ENCODE data around the gene SDCCAG8.

SDCCAG8 gene

GRCh38 chr1:243457363-243457982, 201.6 kb downstream of the SDCCAG8 start:
- H3K4me3 ChIP-seq (ENCODE audit: low read length) = no peak overlapping the region
- no peak overlapping the region for H2AFZ ChIP-seq (ENCODE audit: low read depth, low read length)
- H3K27me3 ChIP-seq (ENCODE audit: insufficient read depth, low read length) = no peaks in the 10 kb centered on the region
- H3K9me3 ChIP-seq (ENCODE audit: low read length) = no peaks in the 10 kb centered on the region
- peaks cover 14% of the 10 kb centered on the region for H3K4me1 ChIP-seq (ENCODE audit: insufficient read depth, low read length)
- H3K36me3 ChIP-seq (ENCODE audit: insufficient read depth, low read length) = no peaks in the 10 kb centered on the region

- H3K9me3 ChIP-seq (ENCODE audit: low read length) = no peaks in the 10 kb centered on the region
- H2AFZ ChIP-seq (ENCODE audit: low read depth, low read length) = no peak overlapping the region
- H3K27me3 ChIP-seq (ENCODE audit: insufficient read depth, low read length) = no peaks in the 10 kb centered on the region
- H3K4me1 ChIP-seq (ENCODE audit: insufficient read depth, low read length) = peaks cover 14% of the 10 kb centered on the region
- no peaks in the 10 kb centered on the region for H3K36me3 ChIP-seq (ENCODE audit: insufficient read depth, low read length)
- H3K4me3 ChIP-seq (ENCODE audit: low read length) = no peak overlapping the region
Measured at GRCh38 chr1:243459059-243459458, 203.2 kb downstream of the SDCCAG8 start.

- no peaks in the 10 kb centered on the region for H3K27me3 ChIP-seq (ENCODE audit: insufficient read depth, low read length)
- peaks cover 2% of the 10 kb centered on the region for H3K4me1 ChIP-seq (ENCODE audit: insufficient read depth, low read length)
- H2AFZ ChIP-seq (ENCODE audit: low read depth, low read length) = no peak overlapping the region
- no peak overlapping the region for H3K4me3 ChIP-seq (ENCODE audit: low read length)
- no peaks in the 10 kb centered on the region for H3K9me3 ChIP-seq (ENCODE audit: low read length)
- no peaks in the 10 kb centered on the region for H3K36me3 ChIP-seq (ENCODE audit: insufficient read depth, low read length)
Measured at GRCh38 chr1:243461700-243462099, 205.9 kb downstream of the SDCCAG8 start.

GRCh38 chr1:243462929-243463697, 207.3 kb downstream of the SDCCAG8 start:
- no peaks in the 10 kb centered on the region for H3K4me1 ChIP-seq (ENCODE audit: insufficient read depth, low read length)
- no peaks in the 10 kb centered on the region for H3K36me3 ChIP-seq (ENCODE audit: insufficient read depth, low read length)
- no peak overlapping the region for H3K4me3 ChIP-seq (ENCODE audit: low read length)
- no peaks in the 10 kb centered on the region for H3K27me3 ChIP-seq (ENCODE audit: insufficient read depth, low read length)
- H3K9me3 ChIP-seq (ENCODE audit: low read length) = no peaks in the 10 kb centered on the region
- no peak overlapping the region for H2AFZ ChIP-seq (ENCODE audit: low read depth, low read length)

- Histone ChIP-seq H2AFZ (ENCODE audit: low read depth, low read length) (no peak overlapping the region), H3K4me1 (ENCODE audit: insufficient read depth, low read length) (peaks cover 10% of the 10 kb centered on the region), H3K9me3 (ENCODE audit: low read length) (no peaks in the 10 kb centered on the region), H3K36me3 (ENCODE audit: insufficient read depth, low read length) (no peaks in the 10 kb centered on the region), H3K27me3 (ENCODE audit: insufficient read depth, low read length) (no peaks in the 10 kb centered on the region), H3K4me3 (ENCODE audit: low read length) (no peak overlapping the region)
Measured at GRCh38 chr1:243465081-243465480, 209.2 kb downstream of the SDCCAG8 start.

GRCh38 chr1:243465738-243466137, 209.9 kb downstream of the SDCCAG8 start:
- no peaks in the 10 kb centered on the region for H3K27me3 ChIP-seq (ENCODE audit: insufficient read depth, low read length)
- peaks cover 16% of the 10 kb centered on the region for H3K4me1 ChIP-seq (ENCODE audit: insufficient read depth, low read length)
- no peak overlapping the region for H2AFZ ChIP-seq (ENCODE audit: low read depth, low read length)
- H3K4me3 ChIP-seq (ENCODE audit: low read length) = no peak overlapping the region
- no peaks in the 10 kb centered on the region for H3K9me3 ChIP-seq (ENCODE audit: low read length)
- H3K36me3 ChIP-seq (ENCODE audit: insufficient read depth, low read length) = no peaks in the 10 kb centered on the region

- Histone ChIP-seq H3K27me3 (ENCODE audit: insufficient read depth, low read length) (no peaks in the 10 kb centered on the region), H3K36me3 (ENCODE audit: insufficient read depth, low read length) (no peaks in the 10 kb centered on the region), H2AFZ (ENCODE audit: low read depth, low read length) (no peak overlapping the region), H3K4me3 (ENCODE audit: low read length) (no peak overlapping the region), H3K9me3 (ENCODE audit: low read length) (no peaks in the 10 kb centered on the region), H3K4me1 (ENCODE audit: insufficient read depth, low read length) (peaks cover 50% of the 10 kb centered on the region)
Measured at GRCh38 chr1:243469497-243469896, 213.7 kb downstream of the SDCCAG8 start.

GRCh38 chr1:243470502-243470901, 214.7 kb downstream of the SDCCAG8 start:
- Histone ChIP-seq H3K27me3 (ENCODE audit: insufficient read depth, low read length) (no peaks in the 10 kb centered on the region), H3K4me1 (ENCODE audit: insufficient read depth, low read length) (peaks cover 57% of the 10 kb centered on the region), H3K36me3 (ENCODE audit: insufficient read depth, low read length) (no peaks in the 10 kb centered on the region), H3K4me3 (ENCODE audit: low read length) (no peak overlapping the region), H3K9me3 (ENCODE audit: low read length) (no peaks in the 10 kb centered on the region), H2AFZ (ENCODE audit: low read depth, low read length) (no peak overlapping the region)

GRCh38 chr1:243471026-243471685, 215.3 kb downstream of the SDCCAG8 start:
- Histone ChIP-seq H3K4me3 (ENCODE audit: low read length) (no peak overlapping the region), H3K4me1 (ENCODE audit: insufficient read depth, low read length) (peaks cover 64% of the 10 kb centered on the region), H3K27me3 (ENCODE audit: insufficient read depth, low read length) (no peaks in the 10 kb centered on the region), H3K36me3 (ENCODE audit: insufficient read depth, low read length) (no peaks in the 10 kb centered on the region), H3K9me3 (ENCODE audit: low read length) (no peaks in the 10 kb centered on the region), H2AFZ (ENCODE audit: low read depth, low read length) (no peak overlapping the region)

- Histone ChIP-seq H3K27me3 (ENCODE audit: insufficient read depth, low read length) (no peaks in the 10 kb centered on the region), H3K36me3 (ENCODE audit: insufficient read depth, low read length) (no peaks in the 10 kb centered on the region), H3K9me3 (ENCODE audit: low read length) (no peaks in the 10 kb centered on the region), H3K4me3 (ENCODE audit: low read length) (no peak overlapping the region), H3K4me1 (ENCODE audit: insufficient read depth, low read length) (peaks cover 68% of the 10 kb centered on the region), H2AFZ (ENCODE audit: low read depth, low read length) (no peak overlapping the region)
Measured at GRCh38 chr1:243471754-243472745, 216.2 kb downstream of the SDCCAG8 start.

- peaks cover 68% of the 10 kb centered on the region for H3K4me1 ChIP-seq (ENCODE audit: insufficient read depth, low read length)
- no peaks in the 10 kb centered on the region for H3K9me3 ChIP-seq (ENCODE audit: low read length)
- no peaks in the 10 kb centered on the region for H3K36me3 ChIP-seq (ENCODE audit: insufficient read depth, low read length)
- peak overlapping the region; percentile 56 for H2AFZ ChIP-seq (ENCODE audit: low read depth, low read length)
- no peak overlapping the region for H3K4me3 ChIP-seq (ENCODE audit: low read length)
- no peaks in the 10 kb centered on the region for H3K27me3 ChIP-seq (ENCODE audit: insufficient read depth, low read length)
Measured at GRCh38 chr1:243473227-243474135, 217.6 kb downstream of the SDCCAG8 start.

Measured in neuron (in vitro differentiated cells).